GM12865 (cell line): ENCODE data around the gene HERC2.

Experiments used
- DNase-seq: peaks from one replicate; pipeline ENCODE4 v3.0.0; 2010; ENCODE audit warnings: low read depth
- H3K4me3 ChIP-seq: 2 replicates; pipeline ENCODE4 v1.5.1; 2011; ENCODE audit warnings: mild to moderate bottlenecking, low read depth, low read length, control low read depth
- TF ChIP-seq, protein P1 (sequence below): IDR thresholded peaks from 2 replicates; pipeline ENCODE4 v1.5.1; 2011; ENCODE audit warnings: low read length, control low read depth, low read depth, inconsistent platforms; ENCODE audit not compliant: insufficient read depth; ENCODE audit errors: missing control alignments

HERC2 gene

DNA sequence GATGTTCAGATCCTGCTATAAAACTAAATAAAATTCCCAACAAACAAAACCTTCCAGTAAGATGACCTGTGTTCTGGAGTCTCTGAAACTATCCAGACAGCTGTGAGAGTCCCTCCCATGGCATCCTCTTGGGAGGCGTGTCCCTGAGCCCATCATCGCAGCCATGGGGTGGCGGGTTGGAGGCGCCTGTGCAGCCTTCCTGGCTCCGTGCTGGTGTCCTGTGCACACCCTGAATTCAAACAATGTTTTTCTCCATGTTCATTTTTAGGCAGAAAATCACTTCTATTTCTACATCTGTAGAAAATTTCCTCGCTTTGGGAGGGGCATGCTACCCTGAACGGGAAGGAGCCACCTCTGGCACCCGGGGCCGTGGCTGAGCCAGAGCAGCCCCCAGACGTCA, 203.4 kb downstream of the HERC2 start:
- TF ChIP-seq, protein P1, sequence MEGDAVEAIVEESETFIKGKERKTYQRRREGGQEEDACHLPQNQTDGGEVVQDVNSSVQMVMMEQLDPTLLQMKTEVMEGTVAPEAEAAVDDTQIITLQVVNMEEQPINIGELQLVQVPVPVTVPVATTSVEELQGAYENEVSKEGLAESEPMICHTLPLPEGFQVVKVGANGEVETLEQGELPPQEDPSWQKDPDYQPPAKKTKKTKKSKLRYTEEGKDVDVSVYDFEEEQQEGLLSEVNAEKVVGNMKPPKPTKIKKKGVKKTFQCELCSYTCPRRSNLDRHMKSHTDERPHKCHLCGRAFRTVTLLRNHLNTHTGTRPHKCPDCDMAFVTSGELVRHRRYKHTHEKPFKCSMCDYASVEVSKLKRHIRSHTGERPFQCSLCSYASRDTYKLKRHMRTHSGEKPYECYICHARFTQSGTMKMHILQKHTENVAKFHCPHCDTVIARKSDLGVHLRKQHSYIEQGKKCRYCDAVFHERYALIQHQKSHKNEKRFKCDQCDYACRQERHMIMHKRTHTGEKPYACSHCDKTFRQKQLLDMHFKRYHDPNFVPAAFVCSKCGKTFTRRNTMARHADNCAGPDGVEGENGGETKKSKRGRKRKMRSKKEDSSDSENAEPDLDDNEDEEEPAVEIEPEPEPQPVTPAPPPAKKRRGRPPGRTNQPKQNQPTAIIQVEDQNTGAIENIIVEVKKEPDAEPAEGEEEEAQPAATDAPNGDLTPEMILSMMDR, result no peak
- DNase-seq, result no peak
- no peak overlapping the region for H3K4me3 ChIP-seq

DNA sequence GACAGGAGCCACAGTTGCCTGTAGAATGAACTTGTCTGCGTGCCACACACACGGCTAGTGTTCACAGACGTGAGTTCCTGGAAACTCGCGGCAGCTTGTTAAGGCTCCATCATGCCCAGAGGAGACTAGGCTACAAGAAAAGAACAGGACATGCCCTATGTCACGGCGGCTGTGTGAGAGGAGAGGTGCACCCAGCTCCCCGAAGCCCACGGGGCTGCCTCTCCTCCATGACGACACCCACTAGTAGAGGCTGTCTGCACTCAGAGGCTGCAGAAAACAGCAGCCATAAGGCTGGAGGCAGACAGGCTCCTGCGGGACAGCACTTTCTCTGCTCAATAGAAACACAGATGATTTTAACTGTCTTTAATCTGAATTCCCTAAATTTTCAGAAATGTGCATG, 203.9 kb downstream of the HERC2 start:
- TF ChIP-seq, protein P1, result no peak
- H3K4me3 ChIP-seq, result no peak overlapping the region
- DNase-seq, result no peak

DNA sequence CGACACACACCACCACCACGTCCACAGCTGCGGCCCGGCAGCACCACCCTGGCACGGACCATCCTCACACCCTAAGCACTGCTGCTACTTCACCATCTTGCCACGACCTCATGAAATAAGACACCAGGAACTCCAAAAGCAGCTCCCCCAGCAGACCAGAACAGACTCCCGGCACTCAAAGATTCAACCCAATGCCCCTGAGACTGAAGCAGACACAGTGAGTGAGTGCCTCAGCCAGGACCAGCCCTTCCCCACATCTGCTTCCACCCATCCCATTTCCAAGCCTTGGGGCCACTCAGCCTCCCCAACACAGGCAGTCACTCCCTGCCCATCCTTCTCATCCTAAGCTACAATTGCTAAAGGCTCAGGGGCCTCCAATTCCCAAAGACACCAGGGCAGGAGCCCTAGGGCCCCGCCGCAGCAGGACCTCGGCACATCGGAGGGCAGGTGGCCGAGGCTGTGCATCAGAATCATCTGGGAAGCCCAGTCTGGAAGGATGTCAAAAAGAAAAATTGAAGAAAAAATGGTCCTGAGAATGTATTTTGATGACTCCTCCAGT, 204.5 kb downstream of the HERC2 start:
- H3K4me3 ChIP-seq, result no peak overlapping the region
- TF ChIP-seq, protein P1, result no peak
- DNase-seq, result no peak

DNA sequence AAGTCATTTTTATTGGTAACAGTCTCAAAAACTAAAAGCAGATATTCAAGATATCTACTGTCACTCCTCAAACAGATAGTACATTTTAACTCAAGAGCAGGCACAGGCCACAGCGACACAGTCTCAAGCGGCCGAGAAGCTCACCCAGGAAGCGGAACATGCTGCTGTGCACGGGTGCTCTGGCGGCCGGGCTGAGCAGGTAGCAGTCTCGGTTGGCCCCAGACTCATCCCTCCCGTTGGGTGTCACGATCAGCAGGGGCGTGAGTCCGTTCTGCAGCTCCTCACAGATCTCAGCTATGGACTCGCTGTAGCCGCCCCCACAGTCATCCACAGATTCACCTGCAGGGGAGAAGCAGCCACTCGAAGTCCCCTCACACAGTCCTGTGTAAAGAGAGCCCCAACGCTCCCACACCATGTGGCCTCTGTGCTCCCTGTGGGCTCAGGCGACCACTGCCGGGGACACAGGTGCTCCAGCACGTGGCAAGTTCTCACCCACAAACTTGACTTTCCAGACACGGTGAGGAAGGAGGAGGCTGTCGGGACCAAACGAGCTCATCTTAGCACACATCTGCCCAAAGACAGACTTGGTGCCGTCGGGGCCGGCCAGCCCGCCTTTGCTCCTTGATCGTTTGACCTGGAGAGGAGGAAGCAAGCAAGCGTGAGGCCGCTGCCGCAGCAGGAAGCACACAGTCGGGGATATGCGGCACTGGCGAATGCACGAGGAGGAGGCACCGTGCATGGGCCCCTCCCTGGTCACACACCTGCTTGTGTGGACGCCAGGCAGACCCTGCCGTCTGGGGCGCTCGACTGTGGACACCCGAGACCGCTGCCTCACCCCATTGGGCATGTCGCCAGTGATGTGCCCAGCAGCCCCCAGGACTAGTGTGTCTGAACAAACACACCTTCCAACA, 205.2 kb downstream of the HERC2 start:
- TF ChIP-seq, protein P1, result no peak
- no peak for DNase-seq
- H3K4me3 ChIP-seq, result no peak overlapping the region

DNA sequence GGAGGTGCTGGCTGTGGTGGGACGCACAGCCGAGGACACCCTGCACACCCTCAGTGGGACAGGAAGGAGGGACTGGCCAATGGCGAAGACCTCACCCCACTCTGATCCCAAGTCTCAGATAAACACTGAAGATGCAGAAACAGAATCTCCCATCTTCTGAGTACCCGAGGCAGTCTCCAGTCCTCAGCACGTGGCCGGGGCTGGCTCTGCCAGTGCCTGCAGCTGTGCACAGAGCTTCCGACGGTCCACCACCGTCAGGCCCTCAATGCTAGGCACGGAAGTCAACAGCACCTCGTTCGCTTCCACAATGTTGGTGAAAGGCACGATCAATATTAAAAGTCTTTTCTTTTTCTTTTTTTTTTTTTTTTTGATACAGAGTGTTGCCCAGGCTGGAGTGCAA, 206.1 kb downstream of the HERC2 start:
- TF ChIP-seq, protein P1, result no peak
- no peak overlapping the region for H3K4me3 ChIP-seq
- DNase-seq, result no peak

DNA sequence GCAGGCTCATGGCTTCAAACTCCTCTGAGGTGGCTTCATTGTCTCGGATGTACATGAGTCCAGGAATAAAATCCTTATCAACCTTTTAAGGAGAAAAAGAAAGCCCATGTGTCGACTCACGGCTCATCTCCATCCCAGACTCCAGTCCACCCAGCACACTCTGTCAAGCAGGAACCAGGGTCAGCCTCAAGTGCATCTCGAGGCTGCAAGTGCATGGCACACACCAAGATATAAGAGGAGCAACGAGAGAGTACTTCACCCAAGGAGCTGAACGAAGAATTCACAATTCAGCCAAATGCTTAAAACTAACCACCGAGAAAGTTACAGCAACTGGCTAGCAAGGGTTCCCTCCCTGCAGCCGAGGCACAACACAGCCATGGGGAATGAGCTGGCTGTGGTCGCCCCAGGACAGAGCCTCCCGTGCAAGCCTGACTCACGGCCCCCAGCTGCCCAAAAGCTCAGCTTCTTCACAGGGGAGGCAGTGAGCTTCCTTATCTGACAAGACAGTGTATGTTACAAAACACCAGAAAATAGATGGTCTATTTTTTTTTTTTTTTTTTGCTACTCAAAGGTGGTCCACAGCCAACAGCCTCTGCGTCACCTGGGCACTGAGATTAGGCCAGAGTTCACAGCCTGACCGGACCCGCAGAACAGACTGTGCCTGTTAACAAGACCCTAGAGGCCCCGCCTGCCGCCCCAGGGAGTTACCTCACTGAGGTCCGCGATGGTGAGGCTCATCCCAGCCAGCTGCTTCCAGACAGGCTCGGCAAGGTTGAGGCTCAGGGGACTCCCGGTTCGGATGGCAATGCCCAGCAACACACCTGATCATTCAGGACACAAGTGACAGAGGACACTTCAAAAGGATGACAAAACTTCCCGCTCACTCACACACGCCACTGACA, 207.0 kb downstream of the HERC2 start:
- TF ChIP-seq, protein P1, result no peak

More for the DNA sequence above, 207.0 kb downstream of the HERC2 start:
- H3K4me3 ChIP-seq, result no peak overlapping the region
- DNase-seq, result no peak
